ENCODE measurements around the gene TRIM54. TPM values are rescaled to one million over a fixed set of nuclear protein-coding genes. Genes with fewer than 3 reads are reported as not detected.

The TRIM54 gene, protein sequence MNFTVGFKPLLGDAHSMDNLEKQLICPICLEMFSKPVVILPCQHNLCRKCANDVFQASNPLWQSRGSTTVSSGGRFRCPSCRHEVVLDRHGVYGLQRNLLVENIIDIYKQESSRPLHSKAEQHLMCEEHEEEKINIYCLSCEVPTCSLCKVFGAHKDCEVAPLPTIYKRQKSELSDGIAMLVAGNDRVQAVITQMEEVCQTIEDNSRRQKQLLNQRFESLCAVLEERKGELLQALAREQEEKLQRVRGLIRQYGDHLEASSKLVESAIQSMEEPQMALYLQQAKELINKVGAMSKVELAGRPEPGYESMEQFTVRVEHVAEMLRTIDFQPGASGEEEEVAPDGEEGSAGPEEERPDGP
- total RNA-seq = 1 to 10 TPM in 2 of 4 donors, under 1 TPM in 2; 0.21 to 2.7 (median 1.3) TPM

DNA sequence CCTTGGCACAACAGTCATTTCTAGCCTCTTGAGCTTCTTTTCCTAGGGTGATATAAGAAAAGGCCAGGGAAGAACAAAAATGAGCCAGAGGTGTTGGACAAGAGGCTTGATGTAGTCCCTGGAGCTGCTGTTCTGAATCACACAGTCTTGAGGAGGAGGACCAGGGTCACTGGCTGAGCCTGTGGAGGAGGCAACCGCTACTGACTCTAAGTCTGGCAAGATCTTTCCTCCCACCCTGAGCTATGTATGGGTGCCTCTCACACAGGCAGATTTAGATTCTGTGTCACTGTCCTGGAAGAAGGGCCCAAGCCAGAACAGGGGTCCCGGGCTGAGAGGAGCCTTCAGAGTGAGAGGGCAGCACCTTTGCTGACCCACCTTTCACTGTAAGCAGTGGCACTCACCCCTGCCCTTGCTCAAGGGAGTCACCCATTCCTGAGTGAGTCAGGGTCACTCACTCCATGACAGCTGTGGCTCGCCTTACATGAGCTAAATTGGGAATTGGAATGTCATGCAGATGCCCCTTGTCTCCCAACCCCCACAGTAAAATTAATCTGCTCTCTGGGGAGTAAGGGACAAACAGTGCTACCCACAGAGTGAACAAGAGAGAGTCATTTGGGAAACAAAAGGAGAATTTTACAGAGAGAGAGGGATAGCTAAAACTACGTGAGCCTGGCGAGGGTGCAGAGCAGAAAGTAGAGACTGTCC, at the start of gene TRIM54:
Gene TRIM54, plus strand, starts transcription at position 575 of the 705 bp plus-strand sequence. CDS start 303 bp downstream, outside the sequence.
- Histone ChIP-seq H3K36me3 (no peaks in the 10 kb centered on the region), H3K4me1 (peaks cover 0 to 18% (median 5%) of the 10 kb centered on the region in 4 donors), H3K27me3 (peaks cover 0 to 19% of the 10 kb centered on the region in 2 donors), H3K9me3 (no peaks in the 10 kb centered on the region), H3K4me3 (no peak within 1 kb of the TSS), H3K27ac (no peak within 1 kb of the TSS)
- no peak for DNase-seq (ENCODE audit: low spot score in 2 of 2)
- TF ChIP-seq, protein P1, sequence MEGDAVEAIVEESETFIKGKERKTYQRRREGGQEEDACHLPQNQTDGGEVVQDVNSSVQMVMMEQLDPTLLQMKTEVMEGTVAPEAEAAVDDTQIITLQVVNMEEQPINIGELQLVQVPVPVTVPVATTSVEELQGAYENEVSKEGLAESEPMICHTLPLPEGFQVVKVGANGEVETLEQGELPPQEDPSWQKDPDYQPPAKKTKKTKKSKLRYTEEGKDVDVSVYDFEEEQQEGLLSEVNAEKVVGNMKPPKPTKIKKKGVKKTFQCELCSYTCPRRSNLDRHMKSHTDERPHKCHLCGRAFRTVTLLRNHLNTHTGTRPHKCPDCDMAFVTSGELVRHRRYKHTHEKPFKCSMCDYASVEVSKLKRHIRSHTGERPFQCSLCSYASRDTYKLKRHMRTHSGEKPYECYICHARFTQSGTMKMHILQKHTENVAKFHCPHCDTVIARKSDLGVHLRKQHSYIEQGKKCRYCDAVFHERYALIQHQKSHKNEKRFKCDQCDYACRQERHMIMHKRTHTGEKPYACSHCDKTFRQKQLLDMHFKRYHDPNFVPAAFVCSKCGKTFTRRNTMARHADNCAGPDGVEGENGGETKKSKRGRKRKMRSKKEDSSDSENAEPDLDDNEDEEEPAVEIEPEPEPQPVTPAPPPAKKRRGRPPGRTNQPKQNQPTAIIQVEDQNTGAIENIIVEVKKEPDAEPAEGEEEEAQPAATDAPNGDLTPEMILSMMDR (IDR thresholded peaks at IDR 0.05) = no peak
- TF ChIP-seq POLR2A (IDR thresholded peaks at IDR 0.05) (no peak), EP300 (IDR thresholded peaks at IDR 0.05) (no peak)
- 51 to 53% methylated on average over 4 to 5 of the region's 5 CpGs for WGBS, 2 donors

DNA sequence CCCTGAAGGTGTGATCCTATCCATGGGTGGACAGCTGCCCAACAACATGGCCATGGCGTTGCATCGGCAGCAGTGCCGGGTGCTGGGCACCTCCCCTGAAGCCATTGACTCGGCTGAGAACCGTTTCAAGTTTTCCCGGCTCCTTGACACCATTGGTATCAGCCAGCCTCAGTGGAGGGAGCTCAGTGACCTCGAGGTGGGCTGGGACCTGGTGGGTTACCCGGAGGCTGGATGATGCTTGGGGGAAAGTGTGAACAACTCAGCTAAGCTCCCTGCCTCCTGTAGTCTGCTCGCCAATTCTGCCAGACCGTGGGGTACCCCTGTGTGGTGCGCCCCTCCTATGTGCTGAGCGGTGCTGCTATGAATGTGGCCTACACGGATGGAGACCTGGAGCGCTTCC, 48.9 kb upstream of the TRIM54 start:
- peaks cover 0 to 100% (median 51%) of the 10 kb centered on the region in 3 donors for H3K36me3 ChIP-seq
- no peak for TF ChIP-seq EP300 (IDR thresholded peaks at IDR 0.05)
- TF ChIP-seq, protein P1 (IDR thresholded peaks at IDR 0.05) = no peak
- no peak for TF ChIP-seq POLR2A (IDR thresholded peaks at IDR 0.05)
- H3K27ac ChIP-seq = no peak overlapping the region
- no peak overlapping the region for H3K4me3 ChIP-seq
- H3K27me3 ChIP-seq = no peaks in the 10 kb centered on the region
- no peaks in the 10 kb centered on the region for H3K9me3 ChIP-seq
- WGBS, 2 donors = 93 to 95% methylated on average over 11 to 12 of the region's 14 CpGs
- no peaks in the 10 kb centered on the region for H3K4me1 ChIP-seq
- DNase-seq (ENCODE audit: low spot score in 2 of 2) = no peak

DNA sequence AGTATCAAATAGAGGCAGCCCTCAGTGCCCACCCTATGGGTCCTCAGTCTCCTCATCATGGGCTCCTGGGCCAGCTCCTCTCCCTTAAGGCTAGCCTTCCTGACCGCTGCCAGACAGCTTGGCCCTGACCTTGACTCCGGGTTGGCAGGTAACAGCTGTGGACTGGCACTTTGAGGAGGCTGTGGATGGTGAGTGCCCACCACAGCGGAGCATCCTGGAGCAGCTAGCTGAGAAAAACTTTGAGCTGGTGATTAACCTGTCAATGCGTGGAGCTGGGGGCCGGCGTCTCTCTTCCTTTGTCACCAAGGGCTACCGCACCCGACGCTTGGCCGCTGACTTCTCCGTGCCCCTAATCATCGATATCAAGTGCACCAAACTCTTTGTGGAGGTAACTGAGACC, 46.1 kb upstream of the TRIM54 start:
- WGBS, 2 donors = 94 to 95% methylated on average over 12 of the region's 12 CpGs
- Histone ChIP-seq H3K27me3 (no peaks in the 10 kb centered on the region), H3K4me1 (no peaks in the 10 kb centered on the region), H3K9me3 (no peaks in the 10 kb centered on the region), H3K27ac (no peak overlapping the region), H3K4me3 (no peak overlapping the region), H3K36me3 (peaks cover 4 to 100% (median 67%) of the 10 kb centered on the region in 3 donors)
- DNase-seq (ENCODE audit: low spot score in 2 of 2) = no peak
- TF ChIP-seq, protein P1 (IDR thresholded peaks at IDR 0.05) = no peak
- no peak for TF ChIP-seq EP300 (IDR thresholded peaks at IDR 0.05)
- TF ChIP-seq POLR2A (IDR thresholded peaks at IDR 0.05) = no peak

DNA sequence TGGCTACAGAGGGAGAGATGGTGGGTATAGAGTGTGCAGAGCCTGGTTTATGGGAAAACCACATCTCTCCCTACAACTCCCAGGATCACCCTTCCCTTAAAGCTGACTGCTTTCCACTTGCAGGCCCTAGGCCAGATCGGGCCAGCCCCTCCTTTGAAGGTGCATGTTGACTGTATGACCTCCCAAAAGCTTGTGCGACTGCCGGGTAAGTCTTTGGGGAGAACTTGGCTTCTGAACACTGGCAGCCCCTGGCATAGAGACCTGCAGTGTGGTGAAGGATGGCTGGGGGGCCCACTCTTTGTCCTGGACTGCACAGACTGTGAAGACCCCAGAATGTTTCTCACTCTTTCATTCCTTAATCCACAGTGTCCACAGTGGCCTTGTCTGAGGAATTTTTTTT, 45.6 kb upstream of the TRIM54 start:
- H3K36me3 ChIP-seq = peaks cover 6 to 100% (median 62%) of the 10 kb centered on the region in 3 donors
- 84 to 94% methylated on average over 3 of the region's 3 CpGs for WGBS, 2 donors
- TF ChIP-seq POLR2A (IDR thresholded peaks at IDR 0.05) = no peak
- no peak for TF ChIP-seq EP300 (IDR thresholded peaks at IDR 0.05)
- TF ChIP-seq, protein P1 (IDR thresholded peaks at IDR 0.05) = no peak
- H3K4me1 ChIP-seq = no peaks in the 10 kb centered on the region
- H3K27me3 ChIP-seq = no peaks in the 10 kb centered on the region
- no peaks in the 10 kb centered on the region for H3K9me3 ChIP-seq
- no peak overlapping the region for H3K4me3 ChIP-seq
- H3K27ac ChIP-seq = no peak overlapping the region
- DNase-seq (ENCODE audit: low spot score in 2 of 2) = no peak

Measured in tibial nerve (tissue), 4 donors.